Raji (cell line): ENCODE measurements around the gene AKAP13.

Experiments
- POLR2A ChIP-seq: IDR thresholded peaks from 2 replicates; pipeline ENCODE4 v1.6.1; 2011; ENCODE audit warnings: low read depth, low read length, control low read depth; ENCODE audit not compliant: insufficient read depth

Gene AKAP13

DNA sequence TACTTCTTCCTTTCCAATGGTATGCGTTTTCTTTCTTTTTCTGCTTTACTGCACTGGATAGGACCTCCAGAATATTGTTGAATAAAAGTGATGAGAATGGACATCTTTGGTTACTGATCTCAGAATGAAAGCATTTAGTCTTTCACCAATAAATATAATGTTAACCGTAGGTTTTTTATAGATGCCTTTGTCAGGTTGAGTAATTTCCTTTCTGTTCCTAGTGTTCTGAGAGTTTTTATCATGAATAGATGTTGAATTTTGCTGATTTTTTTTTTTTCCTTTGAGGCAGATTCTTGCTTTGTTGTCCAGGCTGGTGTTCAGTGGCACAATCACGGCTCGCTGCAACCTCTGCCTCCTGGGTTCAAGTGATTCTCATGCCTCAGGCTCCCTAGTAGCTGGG is 255.9 kb downstream of the AKAP13 start:
- no peak for TF ChIP-seq POLR2A

- TF ChIP-seq POLR2A, result no peak
Observed at GRCh38 chr15:85639752-85640381, 259.5 kb downstream of the AKAP13 start.

DNA sequence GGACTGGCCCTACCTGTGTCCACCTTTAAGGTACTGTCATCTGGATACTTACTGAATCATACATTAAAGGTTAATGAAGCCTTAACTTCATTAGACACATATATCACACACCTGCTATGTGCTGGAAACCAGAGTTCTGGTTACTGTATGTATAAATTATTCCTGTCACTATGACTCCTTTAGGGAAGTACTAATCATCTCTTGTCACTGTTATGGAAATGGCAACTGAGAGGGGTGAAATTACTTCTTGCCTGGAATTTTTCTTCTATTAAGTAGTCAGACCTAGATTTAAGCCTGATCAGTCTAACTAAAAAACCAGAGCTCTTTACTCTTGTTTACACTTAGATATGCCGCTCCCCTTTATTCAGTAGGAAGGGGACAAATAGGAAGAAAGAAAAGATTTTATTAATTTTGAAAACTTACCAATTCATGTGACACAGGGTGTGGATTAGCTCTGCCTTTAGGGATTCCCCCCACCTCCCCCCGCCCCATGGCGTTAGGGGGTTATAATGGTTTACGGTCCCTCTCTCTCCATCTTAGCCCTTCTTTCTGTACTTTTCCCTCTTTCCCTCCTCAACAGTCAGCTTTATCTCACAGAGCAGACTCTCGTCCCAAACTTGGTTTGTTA is 261.8 kb downstream of the AKAP13 start:
- TF ChIP-seq POLR2A, result no peak

DNA sequence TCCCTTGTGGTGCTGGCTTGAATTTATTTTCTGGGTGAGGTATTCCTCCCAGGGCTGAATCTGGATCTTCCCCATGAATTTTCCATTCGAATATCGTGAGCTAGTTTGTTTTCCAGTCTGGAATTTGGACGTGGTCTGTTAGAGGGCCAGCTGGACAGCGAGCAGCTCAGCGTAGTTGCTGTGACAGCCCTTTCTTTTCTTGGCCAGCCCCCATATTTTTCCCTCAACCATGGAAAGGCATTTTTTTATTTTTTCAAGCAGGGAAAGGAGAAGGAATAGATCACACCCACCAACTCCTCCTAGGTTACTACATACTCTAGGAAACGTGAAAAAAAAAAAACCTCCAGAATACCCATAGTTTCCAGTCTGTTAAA is 262.3 kb downstream of the AKAP13 start:
- TF ChIP-seq POLR2A, result no peak

- TF ChIP-seq POLR2A, result no peak
Observed at GRCh38 chr15:85646538-85647091, 266.2 kb downstream of the AKAP13 start.

DNA sequence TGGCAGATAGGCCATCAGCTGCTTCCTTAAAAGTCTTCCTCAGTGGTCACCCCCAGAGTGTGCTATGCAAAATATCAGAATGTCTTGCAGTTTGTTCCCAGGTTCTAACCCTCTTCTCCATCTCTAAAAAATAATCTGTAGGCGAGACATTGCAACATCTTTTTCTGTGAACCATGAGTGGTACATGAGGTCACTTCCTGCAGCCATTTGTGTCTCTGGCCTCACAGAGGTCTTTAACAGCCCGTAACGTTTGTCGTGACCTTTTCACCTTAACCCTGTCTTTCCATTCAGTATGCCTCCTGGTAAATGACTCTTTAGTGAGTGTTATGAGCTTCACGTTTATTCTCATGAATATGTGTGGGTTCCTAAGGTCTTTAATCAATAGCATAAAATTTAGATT is 269.0 kb downstream of the AKAP13 start:
- TF ChIP-seq POLR2A, result no peak

- no peak for TF ChIP-seq POLR2A
Observed at GRCh38 chr15:85651548-85651947, 271.1 kb downstream of the AKAP13 start.

DNA sequence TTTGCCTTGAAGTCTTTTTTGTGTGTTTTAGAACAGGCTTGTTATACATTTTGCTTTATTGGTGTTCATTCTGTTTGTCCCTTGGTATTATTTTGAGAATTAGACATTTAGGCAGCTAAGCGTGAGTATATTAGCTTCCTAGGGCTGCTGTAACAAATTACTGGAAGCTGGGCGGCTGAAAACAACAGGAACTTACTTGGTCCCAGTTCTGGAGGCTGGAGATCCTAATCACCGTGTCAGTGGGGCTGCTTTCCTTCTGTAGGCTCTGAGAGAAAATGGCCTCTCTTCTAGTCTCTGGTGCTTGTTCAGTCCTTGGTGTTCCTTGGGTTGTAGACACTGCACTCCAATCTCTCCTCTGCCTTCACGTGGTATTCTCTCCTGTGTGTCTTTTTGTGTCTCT is 272.1 kb downstream of the AKAP13 start:
- no peak for TF ChIP-seq POLR2A

DNA sequence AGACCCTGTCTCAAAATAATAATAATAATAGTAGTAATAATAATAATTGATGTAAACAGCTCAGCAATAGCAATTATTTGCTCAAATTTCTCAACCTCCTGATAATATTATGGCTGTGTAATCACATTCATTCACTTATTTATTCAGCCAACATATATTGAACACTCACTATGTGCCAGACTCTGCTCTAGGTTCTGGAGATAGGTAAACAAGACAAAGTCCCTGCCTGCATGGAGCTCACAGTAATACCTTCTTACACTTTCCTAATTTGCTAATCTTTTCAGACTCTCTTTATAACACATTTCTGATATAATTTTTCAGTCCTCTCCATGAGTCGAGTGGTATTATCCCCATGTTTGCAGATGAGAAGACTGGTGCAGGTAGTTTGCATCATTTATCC is 276.7 kb downstream of the AKAP13 start:
- no peak for TF ChIP-seq POLR2A

GRCh38 chr15:85658816-85659215 is 278.4 kb downstream of the AKAP13 start:
- TF ChIP-seq POLR2A, result no peak

GRCh38 chr15:85661859-85662258 is 281.5 kb downstream of the AKAP13 start:
- TF ChIP-seq POLR2A, result no peak

- no peak for TF ChIP-seq POLR2A
Observed at GRCh38 chr15:85667491-85668424, 287.4 kb downstream of the AKAP13 start.

GRCh38 chr15:85671156-85671555 is 290.8 kb downstream of the AKAP13 start:
- no peak for TF ChIP-seq POLR2A

GRCh38 chr15:85672332-85673084 is 292.1 kb downstream of the AKAP13 start:
- TF ChIP-seq POLR2A, result no peak

GRCh38 chr15:85673326-85673725 is 292.9 kb downstream of the AKAP13 start:
- no peak for TF ChIP-seq POLR2A
